HUES64 (cell line): ENCODE results near the gene SCN7A.

Experiments used
- H3K27ac ChIP-seq: 2 replicates; pipeline ENCODE4 v1.7.0; 2013; ENCODE audit warnings: low read depth, low read length, inconsistent platforms
- H3K27me3 ChIP-seq: 2 replicates; pipeline ENCODE4 v1.6.1; 2013; ENCODE audit warnings: mild to moderate bottlenecking, low read length; ENCODE audit not compliant: insufficient read depth
- H3K36me3 ChIP-seq: 2 replicates; pipeline ENCODE4 v1.6.1; 2013; ENCODE audit warnings: mild to moderate bottlenecking, low read length; ENCODE audit not compliant: insufficient read depth
- H3K4me1 ChIP-seq: 2 replicates; pipeline ENCODE4 v1.6.1; 2013; ENCODE audit warnings: mild to moderate bottlenecking, low read length, moderate library complexity; ENCODE audit not compliant: insufficient read depth
- H3K4me3 ChIP-seq: 2 replicates; pipeline ENCODE4 v1.5.1; 2013; ENCODE audit warnings: mild to moderate bottlenecking, low read length, moderate library complexity
- H3K9ac ChIP-seq: 2 replicates; pipeline ENCODE4 v1.6.1; 2013; ENCODE audit warnings: mild to moderate bottlenecking, low read depth, low read length
- H3K9me3 ChIP-seq: 2 replicates; pipeline ENCODE4 v1.6.1; 2013; ENCODE audit warnings: low read depth, low read length; ENCODE audit not compliant: insufficient read depth
- WGBS: fragments of 150-250, 120-280 bp; methylation state at CpG from one replicate; pipeline ENCODE4 v1.1.7; 2013; ENCODE audit warnings: missing lambda C conversion rate; 5-methylcytosine and 5-hydroxymethylcytosine counted together

The SCN7A gene

GRCh38 chr2:166451468-166451867 lies 42.6 kb downstream of the SCN7A start:
- 81% methylated on average over 1 of the region's 1 CpG for WGBS
- Histone ChIP-seq H3K27ac (no peak overlapping the region), H3K4me3 (no peak overlapping the region), H3K36me3 (no peaks in the 10 kb centered on the region), H3K27me3 (no peaks in the 10 kb centered on the region), H3K9me3 (no peaks in the 10 kb centered on the region), H3K4me1 (no peaks in the 10 kb centered on the region), H3K9ac (no peak overlapping the region)

DNA sequence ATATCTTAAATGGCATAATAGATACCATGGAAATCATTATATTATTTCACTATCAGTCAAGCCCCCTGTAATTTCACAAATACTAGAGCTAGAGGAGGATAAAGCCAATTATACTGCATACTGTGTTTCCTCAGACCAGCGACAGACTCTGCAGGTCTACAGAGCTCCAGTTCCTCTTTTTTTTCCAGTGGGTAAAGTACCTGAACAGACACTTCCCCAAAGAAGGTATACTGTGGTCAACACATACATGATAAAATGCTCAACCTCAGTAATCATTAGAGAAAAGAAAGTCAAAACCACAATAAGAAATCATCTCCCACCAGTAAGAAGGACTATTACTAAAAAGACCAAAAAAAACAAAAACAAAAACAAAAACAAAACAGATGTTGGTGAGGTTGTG lies 44.6 kb downstream of the SCN7A start:
- no peaks in the 10 kb centered on the region for H3K36me3 ChIP-seq
- no peak overlapping the region for H3K4me3 ChIP-seq
- WGBS, result 93% methylated on average over 1 of the region's 1 CpG
- H3K9me3 ChIP-seq, result no peaks in the 10 kb centered on the region
- H3K27me3 ChIP-seq, result no peaks in the 10 kb centered on the region
- H3K9ac ChIP-seq, result no peak overlapping the region
- H3K4me1 ChIP-seq, result no peaks in the 10 kb centered on the region
- no peak overlapping the region for H3K27ac ChIP-seq

DNA sequence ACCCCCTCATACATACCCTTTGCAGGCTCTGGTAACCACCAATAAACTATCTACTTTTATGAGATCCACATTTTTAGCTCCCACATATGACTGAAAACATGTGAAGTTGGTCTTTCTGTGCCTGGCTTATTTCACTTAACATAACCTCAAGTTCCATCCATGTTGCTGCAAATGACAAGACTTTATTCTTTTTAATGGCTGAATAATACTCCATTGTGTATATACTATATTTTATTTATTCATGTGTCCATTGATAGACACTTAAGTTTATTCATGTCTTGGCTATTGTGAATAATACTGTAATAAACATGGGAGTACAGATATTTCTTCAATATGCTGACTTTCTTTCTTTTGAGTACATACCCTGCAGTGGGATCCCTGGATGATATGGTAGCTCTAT lies 45.9 kb downstream of the SCN7A start:
- no peak overlapping the region for H3K27ac ChIP-seq
- no peaks in the 10 kb centered on the region for H3K4me1 ChIP-seq
- no peaks in the 10 kb centered on the region for H3K9me3 ChIP-seq
- no peaks in the 10 kb centered on the region for H3K36me3 ChIP-seq
- no peak overlapping the region for H3K9ac ChIP-seq
- no peaks in the 10 kb centered on the region for H3K27me3 ChIP-seq
- H3K4me3 ChIP-seq, result no peak overlapping the region

GRCh38 chr2:166444306-166444705 lies 49.7 kb downstream of the SCN7A start:
- no peak overlapping the region for H3K27ac ChIP-seq
- H3K27me3 ChIP-seq, result no peaks in the 10 kb centered on the region
- no peak overlapping the region for H3K4me3 ChIP-seq
- no peaks in the 10 kb centered on the region for H3K9me3 ChIP-seq
- H3K36me3 ChIP-seq, result no peaks in the 10 kb centered on the region
- H3K9ac ChIP-seq, result no peak overlapping the region
- H3K4me1 ChIP-seq, result no peaks in the 10 kb centered on the region

DNA sequence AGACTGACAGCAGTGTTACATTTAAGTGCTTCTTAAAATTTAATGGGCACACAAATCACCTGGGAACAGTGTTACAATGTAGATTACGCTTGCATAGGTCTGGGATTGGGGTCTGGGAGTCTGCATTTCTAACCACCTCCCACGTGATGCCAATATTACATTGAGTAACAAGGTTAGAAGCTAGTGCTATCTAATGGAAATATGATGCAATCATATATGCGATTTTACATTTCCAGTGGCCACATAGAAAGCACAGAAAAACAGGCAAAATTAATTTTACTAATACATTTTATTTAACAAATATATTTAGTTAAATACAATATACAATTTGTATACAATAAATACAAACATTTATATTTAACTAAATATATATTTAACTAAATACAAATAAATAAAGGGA lies 53.7 kb downstream of the SCN7A start:
- 97% methylated on average over 2 of the region's 3 CpGs for WGBS
- no peaks in the 10 kb centered on the region for H3K27me3 ChIP-seq
- no peak overlapping the region for H3K4me3 ChIP-seq
- 0 out of 2 replicates have a peak, but pooled peaks cover 4% of the 10 kb centered on the region for H3K9me3 ChIP-seq
- H3K9ac ChIP-seq, result no peak overlapping the region
- no peaks in the 10 kb centered on the region for H3K36me3 ChIP-seq
- H3K4me1 ChIP-seq, result no peaks in the 10 kb centered on the region
- no peak overlapping the region for H3K27ac ChIP-seq

- no peak overlapping the region for H3K4me3 ChIP-seq
- no peaks in the 10 kb centered on the region for H3K4me1 ChIP-seq
Observed at GRCh38 chr2:166439078-166439477, 55.0 kb downstream of the SCN7A start.

GRCh38 chr2:166436976-166437375 lies 57.1 kb downstream of the SCN7A start:
- Histone ChIP-seq H3K27ac (no peak overlapping the region), H3K4me1 (no peaks in the 10 kb centered on the region), H3K27me3 (no peaks in the 10 kb centered on the region), H3K36me3 (no peaks in the 10 kb centered on the region), H3K9me3 (0 out of 2 replicates have a peak, but pooled peaks cover 4% of the 10 kb centered on the region), H3K9ac (no peak overlapping the region), H3K4me3 (no peak overlapping the region)
- WGBS, result 94% methylated on average over 1 of the region's 1 CpG

More at GRCh38 chr2:166439078-166439477, 55.0 kb downstream of the SCN7A start:
- Histone ChIP-seq H3K9me3 (0 out of 2 replicates have a peak, but pooled peaks cover 4% of the 10 kb centered on the region), H3K36me3 (no peaks in the 10 kb centered on the region), H3K27ac (no peak overlapping the region), H3K27me3 (no peaks in the 10 kb centered on the region), H3K9ac (no peak overlapping the region)

- WGBS, result 60% methylated on average over 3 of the region's 3 CpGs
- no peaks in the 10 kb centered on the region for H3K36me3 ChIP-seq
Observed at GRCh38 chr2:166436189-166436588, 57.9 kb downstream of the SCN7A start.

DNA sequence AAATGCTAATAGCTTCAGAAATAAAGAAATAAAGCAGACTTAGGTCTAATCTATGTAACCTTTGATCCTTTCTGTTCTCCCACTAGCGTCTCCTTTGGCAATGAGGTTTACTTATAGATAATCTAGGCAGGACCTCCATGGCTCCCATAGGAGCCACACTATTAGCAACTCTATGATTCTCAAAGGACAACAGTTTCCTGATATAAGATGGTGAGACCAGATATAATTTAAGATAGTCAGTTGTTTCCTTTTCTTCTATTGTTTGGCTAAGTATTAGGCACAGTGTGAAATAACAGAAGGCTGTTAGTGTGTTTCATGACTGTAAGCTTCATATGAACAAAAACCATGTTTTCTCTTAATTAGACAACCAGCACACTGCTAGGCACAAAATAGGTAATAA lies 59.6 kb downstream of the SCN7A start:
- Histone ChIP-seq H3K27ac (no peak overlapping the region), H3K36me3 (no peaks in the 10 kb centered on the region), H3K4me3 (no peak overlapping the region), H3K9ac (no peak overlapping the region), H3K4me1 (no peaks in the 10 kb centered on the region), H3K27me3 (no peaks in the 10 kb centered on the region), H3K9me3 (0 out of 2 replicates have a peak, but pooled peaks cover 4% of the 10 kb centered on the region)
- WGBS, result 67% methylated on average over 1 of the region's 1 CpG

More at GRCh38 chr2:166436189-166436588, 57.9 kb downstream of the SCN7A start:
- no peaks in the 10 kb centered on the region for H3K27me3 ChIP-seq
- no peak overlapping the region for H3K9ac ChIP-seq
- 0 out of 2 replicates have a peak, but pooled peaks cover 4% of the 10 kb centered on the region for H3K9me3 ChIP-seq
- H3K4me1 ChIP-seq, result no peaks in the 10 kb centered on the region
- H3K27ac ChIP-seq, result no peak overlapping the region
- no peak overlapping the region for H3K4me3 ChIP-seq

DNA sequence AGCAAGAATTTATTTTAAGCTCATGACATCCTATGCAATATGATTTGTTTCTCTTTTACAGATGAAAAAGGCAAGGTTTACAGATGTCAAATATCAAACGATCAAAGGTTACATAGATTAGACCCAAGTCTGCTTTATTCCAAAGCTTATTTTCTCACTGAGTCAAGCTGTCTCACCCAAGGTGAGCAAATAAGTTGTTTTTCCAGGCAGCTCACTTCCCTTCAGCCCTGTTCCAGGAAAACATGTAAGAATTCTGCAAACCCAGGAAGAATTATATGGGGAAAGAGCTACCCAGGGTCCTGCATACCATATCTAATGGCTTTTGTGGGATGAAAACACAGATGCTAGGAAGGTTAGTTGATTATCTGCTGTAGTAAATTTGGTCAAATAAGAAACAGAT lies 60.6 kb downstream of the SCN7A start:
- Histone ChIP-seq H3K9ac (no peak overlapping the region), H3K27ac (no peak overlapping the region), H3K9me3 (0 out of 2 replicates have a peak, but pooled peaks cover 4% of the 10 kb centered on the region), H3K4me1 (no peaks in the 10 kb centered on the region), H3K27me3 (no peaks in the 10 kb centered on the region), H3K4me3 (no peak overlapping the region), H3K36me3 (no peaks in the 10 kb centered on the region)
- 91% methylated on average over 1 of the region's 1 CpG for WGBS

- Histone ChIP-seq H3K36me3 (no peaks in the 10 kb centered on the region), H3K27ac (no peak overlapping the region), H3K27me3 (no peaks in the 10 kb centered on the region), H3K4me1 (no peaks in the 10 kb centered on the region), H3K4me3 (no peak overlapping the region), H3K9me3 (0 out of 2 replicates have a peak, but pooled peaks cover 4% of the 10 kb centered on the region), H3K9ac (no peak overlapping the region)
- 69% methylated on average over 1 of the region's 1 CpG for WGBS
Observed at GRCh38 chr2:166432331-166432730, 61.7 kb downstream of the SCN7A start.

- Histone ChIP-seq H3K4me3 (no peak overlapping the region), H3K27me3 (no peaks in the 10 kb centered on the region), H3K36me3 (no peaks in the 10 kb centered on the region), H3K9me3 (no peaks in the 10 kb centered on the region), H3K4me1 (no peaks in the 10 kb centered on the region), H3K9ac (no peak overlapping the region), H3K27ac (no peak overlapping the region)
- WGBS, result 95% methylated on average over 5 of the region's 5 CpGs
Observed at GRCh38 chr2:166424841-166425240, 69.2 kb downstream of the SCN7A start.
